HG02678 (cell line): ENCODE results near the gene NPNT.
A peak's percentile ranks its signal among the peaks of the same experiment; 100 is the strongest.
"Not testable (repeated sequence)": the region's sequence is repeated elsewhere in the genome, so short reads cannot be mapped to it uniquely, and the experiment has no call there.

Source experiments
- ATAC-seq: cut with Tn5 transposase; IDR thresholded peaks from one replicate; pipeline ENCODE4 v1.9.1; 2021; ENCODE audit warnings: mild to moderate bottlenecking, moderate library complexity; ENCODE audit not compliant: unreplicated experiment

NPNT gene

GRCh38 chr4:105894660-105895582 lies at the start of gene NPNT:
Gene NPNT, plus strand, starts transcription at chr4:105895471. Its CDS starts 182 bp downstream, at chr4:105895653.
- peak; percentile 28 for ATAC-seq

- ATAC-seq: no peak
These were observed 49.7 kb upstream of the NPNT start for GRCh38 chr4:105845559-105845958.

- not testable (repeated sequence) for ATAC-seq
These were observed 46.9 kb upstream of the NPNT start for GRCh38 chr4:105848359-105848758.

GRCh38 chr4:105851196-105851595 lies 44.1 kb upstream of the NPNT start:
- no peak for ATAC-seq

- not testable (repeated sequence) for ATAC-seq
These were observed 43.0 kb upstream of the NPNT start for GRCh38 chr4:105852230-105852629.

GRCh38 chr4:105858466-105859040 lies 36.7 kb upstream of the NPNT start:
- ATAC-seq: no peak

GRCh38 chr4:105859233-105859632 lies 36.0 kb upstream of the NPNT start:
- no peak for ATAC-seq

- ATAC-seq: no peak
These were observed 24.3 kb upstream of the NPNT start for GRCh38 chr4:105870963-105871362.

- no peak for ATAC-seq
These were observed 23.3 kb upstream of the NPNT start for GRCh38 chr4:105871997-105872396.

- no peak for ATAC-seq
These were observed 20.0 kb upstream of the NPNT start for GRCh38 chr4:105875233-105875632.

- ATAC-seq: no peak
These were observed 16.6 kb upstream of the NPNT start for GRCh38 chr4:105878668-105879067.

- ATAC-seq: no peak
These were observed 7.8 kb upstream of the NPNT start for GRCh38 chr4:105887508-105887907.

- ATAC-seq: peak; percentile 48
These were observed 551 bp downstream of the NPNT start for GRCh38 chr4:105895583-105896460.

- ATAC-seq: peak; percentile 13
These were observed 1.2 kb downstream of the NPNT start for GRCh38 chr4:105896461-105896942.

- ATAC-seq: no peak
These were observed 1.9 kb downstream of the NPNT start for GRCh38 chr4:105896984-105897775.

- no peak for ATAC-seq
These were observed 5.3 kb downstream of the NPNT start for GRCh38 chr4:105900541-105900940.

- no peak for ATAC-seq
These were observed 7.4 kb downstream of the NPNT start for GRCh38 chr4:105902550-105903262.

- ATAC-seq: no peak
These were observed 14.6 kb downstream of the NPNT start for GRCh38 chr4:105909787-105910281.

- ATAC-seq: no peak
These were observed 16.2 kb downstream of the NPNT start for GRCh38 chr4:105911426-105911825.
